Uterus (tissue), 2 donors: ENCODE results near the gene CLEC2A.

Source experiments
- POLR2A ChIP-seq, 2 donors: fragments of 450-650 bp; IDR thresholded peaks; one replicate each; pipeline ENCODE4 v1.6.1; 2016; ENCODE audit warnings: antibody characterized with exemption in 2 of 2, mild to moderate bottlenecking in 1 of 2, moderate library complexity in 1 of 2
- TF ChIP-seq, protein P1 (sequence below), 4 experiments: fragments of 200-600 bp in 2 of 4; fragments of 450-650 bp in 2 of 4; sonication (generic) in 2 of 4; IDR thresholded peaks; one replicate each; pipeline ENCODE4 v1.5.1; 2016 to 2019; ENCODE audit warnings: antibody characterized with exemption in 4 of 4, mild to moderate bottlenecking in 2 of 4, moderate library complexity in 1 of 4

GRCh38 chr12:9943240-9943639 is 11.1 kb upstream of the CLEC2A start:
- TF ChIP-seq, protein P1, sequence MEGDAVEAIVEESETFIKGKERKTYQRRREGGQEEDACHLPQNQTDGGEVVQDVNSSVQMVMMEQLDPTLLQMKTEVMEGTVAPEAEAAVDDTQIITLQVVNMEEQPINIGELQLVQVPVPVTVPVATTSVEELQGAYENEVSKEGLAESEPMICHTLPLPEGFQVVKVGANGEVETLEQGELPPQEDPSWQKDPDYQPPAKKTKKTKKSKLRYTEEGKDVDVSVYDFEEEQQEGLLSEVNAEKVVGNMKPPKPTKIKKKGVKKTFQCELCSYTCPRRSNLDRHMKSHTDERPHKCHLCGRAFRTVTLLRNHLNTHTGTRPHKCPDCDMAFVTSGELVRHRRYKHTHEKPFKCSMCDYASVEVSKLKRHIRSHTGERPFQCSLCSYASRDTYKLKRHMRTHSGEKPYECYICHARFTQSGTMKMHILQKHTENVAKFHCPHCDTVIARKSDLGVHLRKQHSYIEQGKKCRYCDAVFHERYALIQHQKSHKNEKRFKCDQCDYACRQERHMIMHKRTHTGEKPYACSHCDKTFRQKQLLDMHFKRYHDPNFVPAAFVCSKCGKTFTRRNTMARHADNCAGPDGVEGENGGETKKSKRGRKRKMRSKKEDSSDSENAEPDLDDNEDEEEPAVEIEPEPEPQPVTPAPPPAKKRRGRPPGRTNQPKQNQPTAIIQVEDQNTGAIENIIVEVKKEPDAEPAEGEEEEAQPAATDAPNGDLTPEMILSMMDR (IDR thresholded peaks at IDR 0.05): no peak
- TF ChIP-seq POLR2A (IDR thresholded peaks at IDR 0.05): no peak
